ENCODE measurements around the gene HS3ST3A1.

The HS3ST3A1 gene

GRCh38 chr17:13599168-13599577, 2.6 kb downstream of the HS3ST3A1 start:
- DNase-seq (ENCODE audit: low read depth): no peak
- no peak overlapping the region for H3K4me3 ChIP-seq (ENCODE audit: low read length)
- no peak for TF ChIP-seq CTCF (IDR thresholded peaks at IDR 0.05; ENCODE audit: insufficient read depth, low read depth, low read length, missing control alignments)

GRCh38 chr17:13598353-13599167, 3.2 kb downstream of the HS3ST3A1 start:
- no peak for TF ChIP-seq CTCF (IDR thresholded peaks at IDR 0.05; ENCODE audit: insufficient read depth, low read depth, low read length, missing control alignments)
- no peak for DNase-seq (ENCODE audit: low read depth)
- H3K4me3 ChIP-seq (ENCODE audit: low read length): no peak overlapping the region

- no peak overlapping the region for H3K4me3 ChIP-seq (ENCODE audit: low read length)
- DNase-seq (ENCODE audit: low read depth): peak; percentile 51
- TF ChIP-seq CTCF (IDR thresholded peaks at IDR 0.05; ENCODE audit: insufficient read depth, low read depth, low read length, missing control alignments): peak; percentile 79
These were observed 3.9 kb downstream of the HS3ST3A1 start for GRCh38 chr17:13597723-13598347.

GRCh38 chr17:13596241-13596923, 5.3 kb downstream of the HS3ST3A1 start:
- no peak for DNase-seq (ENCODE audit: low read depth)
- no peak overlapping the region for H3K4me3 ChIP-seq (ENCODE audit: low read length)

GRCh38 chr17:13595599-13595899, 6.2 kb downstream of the HS3ST3A1 start:
- no peak for DNase-seq (ENCODE audit: low read depth)
- no peak for TF ChIP-seq CTCF (IDR thresholded peaks at IDR 0.05; ENCODE audit: insufficient read depth, low read depth, low read length, missing control alignments)
- H3K4me3 ChIP-seq (ENCODE audit: low read length): no peak overlapping the region

More at GRCh38 chr17:13596241-13596923, 5.3 kb downstream of the HS3ST3A1 start:
- no peak for TF ChIP-seq CTCF (IDR thresholded peaks at IDR 0.05; ENCODE audit: insufficient read depth, low read depth, low read length, missing control alignments)

- peak; percentile 92 for TF ChIP-seq CTCF (IDR thresholded peaks at IDR 0.05; ENCODE audit: insufficient read depth, low read depth, low read length, missing control alignments)
- no peak overlapping the region for H3K4me3 ChIP-seq (ENCODE audit: low read length)
These were observed 6.7 kb downstream of the HS3ST3A1 start for GRCh38 chr17:13594762-13595598.

More at GRCh38 chr17:13594762-13595598, 6.7 kb downstream of the HS3ST3A1 start:
- DNase-seq (ENCODE audit: low read depth): peak; percentile 78

All from epithelial cell of esophagus (primary cell).